ENCODE results near the gene PIR.

GRCh38 chrX:15465347-15465746 lies 27.8 kb downstream of the PIR start:
- TF ChIP-seq CTCF (IDR thresholded peaks at IDR 0.05) (no peak), POLR2A (IDR thresholded peaks at IDR 0.05) (no peak)
